Activated T-helper 1 cell treated with Interleukin-2 at 50 U/mL for 16 hours (primary cell): ENCODE results near the gene TAS2R46.
"Not testable (repeated sequence)": the region's sequence is repeated elsewhere in the genome, so short reads cannot be mapped to it uniquely, and the experiment has no call there.

ENCODE experiments used
- DNase-seq: peaks from one replicate; pipeline ENCODE4 v3.0.0-alpha.2; 2020; ENCODE audit warnings: low read depth

Gene TAS2R46

GRCh38 chr12:11062194-11062593 lies at the start of gene TAS2R46:
TAS2R46 (minus strand) TSS chr12:11062294; CDS start chr12:11062294, 0 bp downstream.
- not testable (repeated sequence) for DNase-seq

GRCh38 chr12:11111213-11111612 lies 49.1 kb upstream of the TAS2R46 start:
- DNase-seq, result not testable (repeated sequence)

- DNase-seq, result no peak
These were observed 46.8 kb upstream of the TAS2R46 start for GRCh38 chr12:11108862-11109261.

- DNase-seq, result no peak
These were observed 45.6 kb upstream of the TAS2R46 start for GRCh38 chr12:11107719-11108118.

- DNase-seq, result no peak
These were observed 44.2 kb upstream of the TAS2R46 start for GRCh38 chr12:11106288-11106687.

- no peak for DNase-seq
These were observed 43.5 kb upstream of the TAS2R46 start for GRCh38 chr12:11105546-11105945.

- DNase-seq, result not testable (repeated sequence)
These were observed 32.8 kb upstream of the TAS2R46 start for GRCh38 chr12:11094910-11095309.

- no peak for DNase-seq
These were observed 30.0 kb upstream of the TAS2R46 start, which contains the start of gene TAS2R43 for GRCh38 chr12:11092128-11092527. TAS2R43 (minus strand) TSS chr12:11092313; CDS start chr12:11092229, 84 bp downstream.

- DNase-seq, result no peak
These were observed 27.2 kb upstream of the TAS2R46 start for GRCh38 chr12:11089246-11089645.

- DNase-seq, result no peak
These were observed 23.3 kb upstream of the TAS2R46 start for GRCh38 chr12:11085419-11085818.

- no peak for DNase-seq
These were observed 19.9 kb upstream of the TAS2R46 start for GRCh38 chr12:11081987-11082386.

- DNase-seq, result no peak
These were observed 16.2 kb upstream of the TAS2R46 start for GRCh38 chr12:11078246-11078645.

- no peak for DNase-seq
These were observed 13.5 kb upstream of the TAS2R46 start for GRCh38 chr12:11075642-11076041.

GRCh38 chr12:11071414-11071813 lies 9.3 kb upstream of the TAS2R46 start:
- no peak for DNase-seq

GRCh38 chr12:11070999-11071398 lies 8.9 kb upstream of the TAS2R46 start:
- no peak for DNase-seq

- no peak for DNase-seq
These were observed 7.8 kb upstream of the TAS2R46 start for GRCh38 chr12:11069854-11070365.

- DNase-seq, result no peak
These were observed 5.4 kb upstream of the TAS2R46 start for GRCh38 chr12:11067514-11067913.

- no peak for DNase-seq
These were observed 2.3 kb downstream of the TAS2R46 start for GRCh38 chr12:11059784-11060183.

GRCh38 chr12:11059041-11059440 lies 3.1 kb downstream of the TAS2R46 start:
- DNase-seq, result no peak

GRCh38 chr12:11055306-11055705 lies 6.8 kb downstream of the TAS2R46 start:
- no peak for DNase-seq

GRCh38 chr12:11049806-11050531 lies 12.1 kb downstream of the TAS2R46 start:
- not testable (repeated sequence) for DNase-seq

GRCh38 chr12:11041366-11041765 lies 20.7 kb downstream of the TAS2R46 start:
- not testable (repeated sequence) for DNase-seq

GRCh38 chr12:11040162-11040561 lies 21.9 kb downstream of the TAS2R46 start:
- DNase-seq, result no peak

- no peak for DNase-seq
These were observed 22.9 kb downstream of the TAS2R46 start for GRCh38 chr12:11039171-11039570.
